H1 (cell line): ENCODE data around the gene MACF1. TPM values are rescaled to one million over a fixed set of nuclear protein-coding genes. Genes with fewer than 3 reads are reported as not detected.

Experiments used
- CTCF ChIA-PET: fragments of 300-600 bp; sonication (Branson Sonifier 250); formaldehyde crosslinking; loops from one replicate; lab custom pipeline; 2021; ENCODE audit not compliant: partially characterized antibody; lab: Charles Lee
- POLR2A ChIA-PET: fragments of 300-600 bp; sonication (Branson Sonifier 250); formaldehyde crosslinking; loops from one replicate; lab custom pipeline; 2021; ENCODE audit warnings: inconsistent platforms; ENCODE audit not compliant: partially characterized antibody; lab: Charles Lee
- DNase-seq, 2 experiments: peaks; one replicate each; pipeline versions ENCODE4 v3.0.0 to v3.0.0-alpha.2; 2010 to 2022; ENCODE audit warnings: low spot score in 2 of 2, low read depth in 1 of 2, mixed read lengths in 1 of 2
- FAIRE-seq: peaks from 2 replicates; lab custom pipeline; 2011; peaks lifted over from hg19 to GRCh38; lab: Jason Lieb, UNC
- H2AFZ ChIP-seq: 2 replicates; pipeline ENCODE4 v1.8.1; 2012; ENCODE audit warnings: low read length, inconsistent platforms
- H2AK5ac ChIP-seq: 2 replicates; pipeline ENCODE4 v1.6.1; 2013; ENCODE audit warnings: low read depth, low read length
- H2BK120ac ChIP-seq: replicated peaks from 2 replicates; pipeline ENCODE3; 2013; ENCODE audit warnings: low read depth, low read length, inconsistent platforms
- H2BK12ac ChIP-seq: 2 replicates; pipeline ENCODE4 v1.6.1; 2013; ENCODE audit warnings: low read depth, low read length
- H2BK15ac ChIP-seq: 2 replicates; pipeline ENCODE4 v1.6.1; 2013; ENCODE audit warnings: low read length
- H2BK20ac ChIP-seq: 2 replicates; pipeline ENCODE4 v1.6.1; 2013; ENCODE audit warnings: low read length
- H2BK5ac ChIP-seq: 2 replicates; pipeline ENCODE4 v1.6.1; 2013; ENCODE audit warnings: low read depth, low read length
- H3K14ac ChIP-seq: 2 replicates; pipeline ENCODE4 v1.6.1; 2013; ENCODE audit warnings: inconsistent platforms; ENCODE audit not compliant: insufficient read length
- H3K18ac ChIP-seq: 2 replicates; pipeline ENCODE4 v1.6.1; 2013; ENCODE audit warnings: low read length; ENCODE audit errors: extremely low read depth
- H3K23ac ChIP-seq: 2 replicates; pipeline ENCODE4 v1.6.1; 2013; ENCODE audit warnings: inconsistent platforms; ENCODE audit not compliant: insufficient read length
- H3K23me2 ChIP-seq: 2 replicates; pipeline ENCODE4 v1.6.1; 2013; ENCODE audit warnings: low read depth, low read length
- H3K27ac ChIP-seq: 2 replicates; pipeline ENCODE4 v1.6.1; 2011; ENCODE audit warnings: low read depth, low read length, inconsistent platforms
- H3K27me3 ChIP-seq, 4 experiments: replicated peaks in 1 of 4; 1 replicate in 1 of 4; 2 replicates in 3 of 4; pipeline versions ENCODE4 v1.6.1 to v1.8.1; 2011 to 2013; ENCODE audit warnings: low read length in 3 of 4, mild to moderate bottlenecking in 3 of 4, inconsistent platforms in 2 of 4, mixed read lengths in 2 of 4, moderate library complexity in 1 of 4; ENCODE audit not compliant: control insufficient read depth in 3 of 4, insufficient read depth in 3 of 4; ENCODE audit errors: extremely low read depth in 1 of 4
- H3K36me3 ChIP-seq, 4 experiments: 2 replicates each; pipeline versions ENCODE4 v1.6.1 to v1.8.1; 2011 to 2013; ENCODE audit warnings: mild to moderate bottlenecking in 4 of 4, low read length in 3 of 4, moderate library complexity in 2 of 4, control low read depth in 1 of 4, inconsistent platforms in 1 of 4; ENCODE audit not compliant: insufficient read depth in 4 of 4, control insufficient read depth in 2 of 4
- H3K4ac ChIP-seq: replicated peaks from 2 replicates; pipeline ENCODE3; 2013; ENCODE audit warnings: low read length, low read depth, mixed read lengths, inconsistent platforms; ENCODE audit not compliant: insufficient read length
- H3K4me1 ChIP-seq, 4 experiments: replicated peaks in 1 of 4; 1 replicate in 1 of 4; 2 replicates in 3 of 4; pipeline versions ENCODE4 v1.6.1 to v1.8.1; 2011 to 2013; ENCODE audit warnings: low read length in 3 of 4, inconsistent platforms in 2 of 4, mixed read lengths in 1 of 4; ENCODE audit not compliant: insufficient read depth in 4 of 4, control insufficient read depth in 3 of 4
- H3K4me2 ChIP-seq, 2 experiments: 2 replicates each; pipeline versions ENCODE4 v1.6.1 to v1.8.1; 2011 to 2013; ENCODE audit warnings: low read depth in 2 of 2, low read length in 2 of 2, control low read depth in 1 of 2, inconsistent platforms in 1 of 2, mild to moderate bottlenecking in 1 of 2; ENCODE audit not compliant: insufficient read depth in 1 of 2
- H3K4me3 ChIP-seq, 4 experiments: fragments of 200-600, 300-600 bp in 1 of 4; sonication (generic), shearing (Covaris generic), sonication (Bioruptor Twin) in 1 of 4; 2 replicates each; pipeline versions ENCODE4 v1.5.1 to v1.8.1; 2011 to 2016; ENCODE audit warnings: low read length in 4 of 4, low read depth in 3 of 4, control low read depth in 2 of 4, inconsistent platforms in 2 of 4, mild to moderate bottlenecking in 2 of 4, mixed read lengths in 1 of 4, moderate library complexity in 1 of 4; ENCODE audit not compliant: insufficient read depth in 2 of 4; ENCODE audit errors: extremely low read depth in 1 of 4
- H3K56ac ChIP-seq: replicated peaks from 2 replicates; pipeline ENCODE3; 2013; ENCODE audit warnings: low read depth, mild to moderate bottlenecking, mixed read lengths, low read length, inconsistent platforms; ENCODE audit not compliant: insufficient read length
- H3K79me1 ChIP-seq: 2 replicates; pipeline ENCODE4 v1.6.1; 2013; ENCODE audit warnings: low read depth, low read length, control low read depth
- H3K79me2 ChIP-seq, 2 experiments: 2 replicates each; pipeline versions ENCODE4 v1.6.1 to v1.8.1; 2012 to 2013; ENCODE audit warnings: low read length in 2 of 2, mild to moderate bottlenecking in 2 of 2, inconsistent platforms in 1 of 2; ENCODE audit not compliant: insufficient read depth in 2 of 2, control insufficient read depth in 1 of 2
- H3K9ac ChIP-seq, 4 experiments: replicated peaks in 1 of 4; 1 replicate in 1 of 4; 2 replicates in 3 of 4; pipeline versions ENCODE4 v1.6.1 to v1.8.1; 2011 to 2013; ENCODE audit warnings: low read depth in 3 of 4, low read length in 3 of 4, control low read depth in 2 of 4, mild to moderate bottlenecking in 2 of 4, moderate library complexity in 2 of 4, inconsistent platforms in 1 of 4; ENCODE audit errors: extremely low read depth in 1 of 4
- H3K9me3 ChIP-seq, 2 experiments: 2 replicates each; pipeline versions ENCODE4 v1.6.1 to v1.8.1; 2012 to 2013; ENCODE audit warnings: mild to moderate bottlenecking in 2 of 2, moderate library complexity in 2 of 2, control low read depth in 1 of 2, inconsistent platforms in 1 of 2, low read depth in 1 of 2, low read length in 1 of 2, mixed read lengths in 1 of 2; ENCODE audit not compliant: insufficient read depth in 2 of 2
- H4K20me1 ChIP-seq, 2 experiments: replicated peaks in 1 of 2; 2 replicates each; pipeline versions ENCODE3 to v1.8.1; 2011 to 2013; ENCODE audit warnings: inconsistent platforms in 2 of 2, low read length in 2 of 2, mild to moderate bottlenecking in 1 of 2; ENCODE audit not compliant: insufficient read depth in 2 of 2, control insufficient read depth in 1 of 2
- H4K5ac ChIP-seq: 2 replicates; pipeline ENCODE4 v1.6.1; 2013; ENCODE audit warnings: low read length, low read depth, mixed read lengths, inconsistent platforms; ENCODE audit not compliant: insufficient read length
- H4K8ac ChIP-seq: 2 replicates; pipeline ENCODE4 v1.8.0; 2013; ENCODE audit warnings: mild to moderate bottlenecking, moderate library complexity, low read length, inconsistent platforms; ENCODE audit not compliant: insufficient read depth; ENCODE audit errors: extremely low read depth
- H4K91ac ChIP-seq: replicated peaks from 2 replicates; pipeline ENCODE3; 2013; ENCODE audit warnings: low read length, mixed read lengths, inconsistent platforms; ENCODE audit not compliant: insufficient read length
- BRCA1 ChIP-seq: IDR thresholded peaks from 2 replicates; pipeline ENCODE4 v1.6.1; 2012; ENCODE audit warnings: low read depth, low read length, improper control_type of control experiment
- CBX8 ChIP-seq: fragments of 300-800, 300-1000 bp; sonication (generic); IDR thresholded peaks from 2 replicates; pipeline ENCODE4 v1.7.1; 2016; ENCODE audit warnings: low read depth, low read length, borderline replicate concordance
- EGR1 ChIP-seq: IDR thresholded peaks from 2 replicates; pipeline ENCODE4 v1.6.1; 2011; ENCODE audit warnings: low read depth, low read length, borderline replicate concordance
- FOSL1 ChIP-seq: IDR thresholded peaks from 2 replicates; pipeline ENCODE4 v1.6.1; 2011; ENCODE audit warnings: mild to moderate bottlenecking, low read depth, low read length, moderate library complexity; ENCODE audit not compliant: insufficient read depth
- KDM1A ChIP-seq: fragments of 200-600, 300-600 bp; sonication (generic); IDR thresholded peaks from 2 replicates; pipeline ENCODE4 v1.7.1; 2016; ENCODE audit warnings: mild to moderate bottlenecking, low read length, borderline replicate concordance
- KDM4A ChIP-seq: IDR thresholded peaks from one replicate; pipeline ENCODE4 v1.7.1; 2012; ENCODE audit warnings: low read depth, mild to moderate bottlenecking, moderate library complexity, low read length, inconsistent platforms; ENCODE audit not compliant: severe bottlenecking
- RNF2 ChIP-seq: fragments of 200-900, 300-1000 bp; sonication (generic); IDR thresholded peaks from 2 replicates; pipeline ENCODE4 v1.7.1; 2016; ENCODE audit warnings: borderline replicate concordance, low read depth, mild to moderate bottlenecking, antibody characterized with exemption, low read length; ENCODE audit not compliant: poor library complexity, severe bottlenecking; ENCODE audit errors: missing control alignments
- TAF7 ChIP-seq: optimal IDR thresholded peaks from 2 replicates; pipeline ENCODE3; 2011; ENCODE audit warnings: low read depth, mild to moderate bottlenecking, inconsistent platforms, low read length, moderate library complexity, borderline replicate concordance
- WGBS, 2 experiments: shearing (Covaris generic) in 1 of 2; methylation state at CpG; one replicate each; pipeline versions ENCODE4 v1.1.6 to v1.1.7; 2013 to 2015; ENCODE audit warnings: low lambda C conversion rate in 2 of 2, mixed read lengths in 2 of 2, inconsistent platforms in 1 of 2, low coverage in 1 of 2, missing lambda C conversion rate in 1 of 2; ENCODE audit not compliant: insufficient replicate concordance in 2 of 2, insufficient coverage in 1 of 2, insufficient read length in 1 of 2; ENCODE audit errors: extremely low coverage in 1 of 2, missing lambda C conversion rate in 1 of 2; 5-methylcytosine and 5-hydroxymethylcytosine counted together
- polyA plus RNA-seq, 7 experiments: library from polyadenylated mRNA; depleted of rRNA in 3 of 7; stranded (reverse) in 5 of 7; unstranded in 2 of 7; fragments of >200 nt in 5 of 7; fragments of 200-250 nt in 2 of 7; gene quantifications; 1 replicate in 5 of 7; 2 replicates in 1 of 7; 4 replicates in 1 of 7; pipeline versions ENCODE4 v1.2.1 to v1.2.3, GENCODE V29; 2011 to 2013; ENCODE audit warnings: missing spikeins in 2 of 7, mixed read lengths in 2 of 7
- total RNA-seq: library from RNA; stranded (reverse); fragmentation: NEBNext Ultra II Directional; extraction: Animal tissue kit (Norgen Biotek cat#: 25700); gene quantifications from 2 replicates; pipeline ENCODE4 v1.2.1, GENCODE V29; 2021

MACF1 gene
- total and polyA plus RNA-seq, 2 of the 8 experiments (the other 6 are each of a cell fraction or from before 2014, with no cell fraction given) = 59.8 to 285 TPM

DNA sequence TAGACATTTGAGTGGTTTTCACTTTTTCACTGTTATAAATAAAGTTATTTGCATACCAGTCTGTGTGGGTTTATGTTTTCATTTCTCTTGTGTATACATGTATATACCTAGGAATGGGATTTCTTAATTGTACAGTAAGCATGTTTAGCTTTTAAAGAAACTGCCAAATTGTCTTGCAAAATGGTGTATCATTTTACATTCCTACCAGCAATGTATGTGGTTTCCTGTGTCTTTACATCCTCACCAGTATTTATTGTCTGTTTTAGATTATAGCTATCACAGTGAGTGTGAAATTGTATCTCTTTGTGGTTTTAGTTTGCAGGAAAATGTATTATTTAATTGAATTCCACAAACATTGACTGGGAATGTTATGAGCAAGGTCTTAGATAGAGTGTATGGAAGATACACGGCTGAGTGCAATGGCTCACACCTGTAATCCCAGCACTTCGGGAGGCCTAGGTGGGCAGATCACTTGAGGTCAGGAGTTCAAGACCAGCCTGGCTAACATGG lies 57.3 kb downstream of the MACF1 start:
- Histone ChIP-seq H4K5ac (no peak overlapping the region), H3K79me1 (no peaks in the 10 kb centered on the region; the same call in 1 of the 2 replicates), H3K4me1 (peaks cover 0 to 2% (median 1%) of the 10 kb centered on the region in 4 experiments; a peak in 3 of 7 replicates), H3K56ac (no peak overlapping the region), H3K9me3 (no peaks in the 10 kb centered on the region), H4K20me1 (peaks cover 0 to 3% of the 10 kb centered on the region in 2 experiments), H3K23me2 (no peaks in the 10 kb centered on the region), H2BK20ac (no peak overlapping the region), H3K23ac (no peak overlapping the region), H3K27me3 (no peaks in the 10 kb centered on the region), H4K91ac (no peak overlapping the region), H3K4me3 (no peak overlapping the region), H2BK12ac (no peak overlapping the region), H3K27ac (no peak overlapping the region), H3K79me2 (peaks cover 0 to 62% of the 10 kb centered on the region in 2 experiments; a peak in 2 of 4 replicates), H2BK120ac (no peak overlapping the region)
- CTCF ChIA-PET = interaction anchor here (1.2 to 6.8 kb wide), 4 partner anchors 11 to 163 kb away, joined by 3 to 157 read pairs (median 6); no protein-coding TSS in a partner anchor
- POLR2A ChIA-PET = interaction anchor here (1.1 to 1.6 kb wide), 3 partner anchors 10 to 159 kb away, joined by 3 to 5 read pairs (median 5); no protein-coding TSS in a partner anchor
- WGBS, 2 experiments = 97% methylated on average over 2 of the region's 2 CpGs; no CpG with 5 or more reads in 1 of the 2 experiments
- TF ChIP-seq BRCA1 = no peak
- TF ChIP-seq TAF7 = no peak
- no peak for TF ChIP-seq RNF2
- no peak for TF ChIP-seq CBX8
- TF ChIP-seq KDM4A = no peak
- no peak for TF ChIP-seq EGR1
- TF ChIP-seq FOSL1 = no peak
- TF ChIP-seq KDM1A = no peak
- TF ChIP-seq, all 59 proteins: peak for 0
- H2AFZ ChIP-seq = no peak overlapping the region
- no peak overlapping the region for H2BK15ac ChIP-seq
- no peak overlapping the region for H3K9ac ChIP-seq
- DNase-seq (no peak), FAIRE-seq (no peak)
- H2AK5ac ChIP-seq = no peak overlapping the region
- H3K14ac ChIP-seq = no peak overlapping the region
- H3K4ac ChIP-seq = no peak overlapping the region
- H3K4me2 ChIP-seq = no peak overlapping the region
- H3K18ac ChIP-seq = no peak overlapping the region
- H2BK5ac ChIP-seq = no peak overlapping the region
- H3K36me3 ChIP-seq = peaks cover 0 to 8% (median 2%) of the 10 kb centered on the region in 4 experiments; a peak in 2 of 8 replicates
- no peak overlapping the region for H4K8ac ChIP-seq
